Measurements from ENCODE around the gene TMEM82.
"Not testable (repeated sequence)": the region's sequence is repeated elsewhere in the genome, so short reads cannot be mapped to it uniquely, and the experiment has no call there.

TMEM82 gene

DNA sequence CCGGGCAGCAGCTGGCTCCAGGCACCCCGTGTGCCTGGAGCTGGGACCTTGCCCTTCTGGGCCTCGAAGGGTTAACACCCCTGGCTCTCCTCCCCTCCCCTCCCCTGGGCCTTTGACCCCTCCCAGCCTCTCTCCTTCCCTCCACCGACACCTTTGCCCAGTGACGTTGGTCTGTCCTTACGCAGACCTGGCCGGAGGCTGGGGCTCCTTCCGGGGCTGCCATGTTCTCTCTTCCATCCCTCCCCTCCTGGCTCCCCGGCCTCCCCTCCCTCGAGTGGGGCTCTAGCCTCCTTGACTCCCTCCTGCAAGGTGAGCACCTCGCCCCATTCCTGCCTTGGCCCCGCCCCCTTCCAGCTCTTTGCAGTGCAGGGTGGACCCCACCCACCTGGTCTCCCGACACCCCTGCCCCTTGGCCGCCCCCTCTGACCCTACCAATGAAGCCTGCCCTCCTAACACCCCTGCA lies at the start of gene TMEM82:
Gene TMEM82, plus strand, starts transcription at position 161 of the 463 bp plus-strand sequence. Its CDS starts 61 bp downstream, at position 222.
- no peak for DNase-seq

DNA sequence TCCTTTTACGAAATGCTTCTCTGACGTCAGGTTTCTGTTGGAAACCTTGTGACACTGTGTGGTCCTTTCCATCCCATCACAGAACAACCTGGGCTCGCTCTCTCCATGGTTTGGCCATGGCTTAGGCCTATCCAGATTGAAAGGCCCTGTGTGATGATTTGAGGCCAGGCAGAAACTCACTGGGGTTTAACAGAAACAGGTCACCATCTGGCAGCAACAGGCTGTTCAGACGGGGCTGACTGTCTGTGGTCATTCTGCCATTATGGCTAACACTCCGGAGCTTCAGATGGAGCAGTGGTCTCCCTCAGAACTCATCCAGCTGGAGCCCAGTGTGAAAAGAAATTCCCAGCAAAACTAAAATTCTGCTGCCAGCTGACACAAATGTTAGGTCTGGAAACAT lies 48.9 kb upstream of the TMEM82 start:
- DNase-seq: no peak

DNA sequence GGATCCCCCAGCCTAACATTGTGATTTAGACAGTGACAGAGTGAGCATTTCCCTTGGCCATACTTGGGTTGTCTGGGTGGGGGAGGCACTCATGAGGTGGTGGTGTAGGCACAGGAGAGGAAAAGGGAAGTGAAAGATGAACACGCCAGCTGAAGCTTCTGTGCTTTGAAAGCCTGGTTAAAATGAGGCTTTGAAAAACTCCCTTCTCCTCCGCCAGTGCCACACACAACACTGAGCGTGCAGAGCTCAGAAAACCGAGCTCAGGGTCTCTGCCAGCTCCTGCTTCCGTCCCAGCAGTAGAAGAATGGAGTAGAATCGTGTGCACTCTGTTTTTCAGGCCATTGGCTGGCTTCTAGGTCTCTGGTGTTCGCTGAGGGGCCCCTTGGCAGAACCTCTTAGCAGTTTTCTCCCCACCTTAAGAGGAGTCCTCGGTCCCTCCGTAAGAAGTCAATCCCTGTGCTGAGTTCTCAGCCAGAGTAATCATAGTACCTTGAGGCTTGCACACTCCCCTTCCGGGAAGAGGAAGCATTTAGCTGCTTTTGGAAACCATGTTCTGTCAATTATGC lies 45.3 kb upstream of the TMEM82 start:
- peak; percentile 84 for DNase-seq

DNA sequence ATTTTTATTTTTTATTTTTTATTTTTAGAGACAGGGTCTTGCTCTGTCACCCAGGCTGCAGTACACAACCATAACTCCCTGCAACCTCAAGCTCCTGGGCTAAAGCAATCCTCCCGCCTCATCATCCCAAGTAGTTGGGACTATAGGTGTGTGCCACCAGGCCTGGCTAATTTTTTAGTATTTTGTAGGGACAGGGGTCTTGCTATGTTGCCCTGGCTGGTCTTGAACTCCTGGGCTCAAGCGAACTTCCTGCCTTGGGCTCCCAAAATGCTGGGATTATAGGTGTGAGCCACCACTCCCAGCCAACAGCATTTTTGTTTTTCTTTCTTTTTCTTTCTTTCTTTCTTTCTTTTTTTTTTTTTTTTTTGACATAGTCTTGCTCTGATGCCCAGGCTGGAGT lies 44.1 kb upstream of the TMEM82 start:
- no peak for DNase-seq

DNA sequence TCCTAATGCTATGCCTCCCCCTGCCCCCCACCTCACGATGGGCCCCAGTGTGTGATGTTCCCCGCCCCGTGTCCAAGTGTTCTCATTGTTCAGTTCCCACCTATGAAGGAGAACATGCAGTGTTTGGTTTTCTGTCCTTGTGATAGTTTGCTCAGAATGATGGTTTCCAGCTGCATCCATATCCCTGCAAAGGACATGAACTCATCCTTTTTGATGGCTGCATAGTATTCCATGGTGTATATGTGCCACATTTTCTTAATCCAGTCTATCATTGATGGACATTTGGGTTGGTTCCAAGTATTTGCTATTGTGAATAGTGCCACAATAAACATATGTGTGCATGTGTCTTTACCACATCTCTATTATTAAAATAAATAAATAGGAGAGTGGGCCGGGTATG lies 43.0 kb upstream of the TMEM82 start:
- DNase-seq: not testable (repeated sequence)

DNA sequence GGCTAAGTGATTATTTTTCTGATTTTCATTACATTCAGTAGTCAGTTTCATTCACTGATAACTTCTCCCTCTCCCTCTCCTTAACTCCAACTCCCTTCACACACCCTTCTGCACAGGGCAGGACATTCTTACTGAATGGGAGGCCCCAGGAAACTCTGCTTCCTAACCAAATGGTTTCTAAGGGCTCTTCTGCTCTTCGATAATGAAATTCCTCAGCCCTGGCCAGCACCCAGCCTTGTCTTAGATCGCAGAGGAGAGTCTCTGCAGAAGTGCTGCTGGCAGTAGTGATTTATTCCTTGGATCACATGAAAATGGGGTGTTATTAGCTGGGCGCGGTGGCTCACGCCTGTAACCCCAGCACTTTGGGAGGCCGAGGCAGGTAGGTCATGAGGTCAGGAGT lies 41.8 kb upstream of the TMEM82 start:
- DNase-seq: no peak

DNA sequence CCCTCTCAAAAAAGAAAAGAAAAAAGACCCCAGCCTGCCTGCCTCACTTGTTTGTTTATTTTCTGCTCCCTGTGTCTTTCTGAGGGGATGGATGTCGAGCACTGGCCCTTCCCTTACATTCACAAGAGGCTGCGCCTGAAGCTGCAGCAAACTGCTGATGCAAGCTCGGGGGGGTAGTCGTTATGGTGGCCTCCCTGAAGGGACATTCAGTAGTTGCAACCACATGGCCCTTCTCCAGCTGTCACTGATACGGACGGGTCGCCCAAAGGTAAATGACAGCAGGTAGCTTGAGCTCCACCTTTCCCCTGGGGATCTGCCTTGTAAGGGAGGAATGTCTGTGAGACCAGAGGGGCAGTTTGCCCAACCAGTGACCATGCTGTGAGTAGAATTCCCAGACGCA lies 40.5 kb upstream of the TMEM82 start:
- DNase-seq: no peak

DNA sequence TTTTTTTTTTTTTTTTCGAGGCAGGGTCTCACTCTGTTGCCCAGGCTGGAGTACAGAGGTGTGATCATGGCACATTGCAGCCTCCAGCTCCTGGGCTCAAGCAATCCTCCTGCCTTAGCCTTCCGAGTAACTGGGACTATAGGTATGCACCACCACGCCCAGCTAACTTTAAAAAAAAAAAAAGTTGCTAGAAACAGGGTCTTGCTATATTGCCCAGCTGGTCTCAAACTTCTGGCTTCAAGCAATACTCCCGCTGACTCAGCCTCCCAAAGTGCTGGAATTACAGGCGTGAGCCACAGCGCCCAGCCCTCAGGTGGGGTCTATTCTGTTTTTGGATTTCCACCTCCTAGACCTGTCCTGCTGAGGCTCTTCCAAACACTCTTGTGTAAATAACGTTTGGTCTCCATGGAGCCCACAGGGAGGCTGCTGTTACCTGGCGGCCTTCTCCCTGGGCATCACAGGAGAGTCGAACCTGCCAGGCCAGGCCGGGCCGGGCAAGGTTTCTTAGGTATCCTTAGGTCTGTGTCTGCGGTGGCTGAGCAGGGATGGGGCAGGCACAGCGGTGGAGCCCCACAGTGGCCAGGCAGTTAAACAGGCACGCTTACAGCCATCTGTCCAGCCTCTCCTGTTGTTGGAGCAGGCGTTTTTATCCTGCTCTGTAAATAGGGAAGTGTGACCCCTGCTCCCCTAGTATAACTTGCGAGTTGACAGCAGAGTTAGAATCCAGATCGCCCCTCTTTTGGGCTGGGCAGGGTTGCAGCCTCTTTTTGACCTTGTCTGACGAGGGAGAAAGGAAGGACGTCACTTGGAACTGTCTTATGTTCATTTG lies 39.4 kb upstream of the TMEM82 start:
- DNase-seq: peak; percentile 25

DNA sequence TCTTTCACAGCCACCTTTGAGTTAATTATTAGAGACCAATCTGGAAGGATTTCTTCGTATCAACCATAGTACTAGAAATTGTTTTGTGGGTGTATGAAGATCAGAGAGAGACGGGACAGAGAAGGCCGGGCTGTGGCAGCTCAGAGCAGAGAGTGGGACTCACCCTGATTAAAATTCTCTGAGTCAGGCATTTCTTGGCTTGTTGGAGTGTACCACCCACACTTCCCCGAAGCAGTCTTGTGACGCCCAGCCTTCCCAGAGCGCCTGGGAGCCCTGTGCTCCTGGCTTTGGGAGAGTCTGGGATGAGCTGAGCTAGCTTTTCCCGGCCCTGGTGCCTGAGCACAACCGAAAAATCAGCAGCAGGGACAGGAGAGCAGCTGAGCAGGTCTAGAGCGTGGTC lies 38.7 kb upstream of the TMEM82 start:
- no peak for DNase-seq

DNA sequence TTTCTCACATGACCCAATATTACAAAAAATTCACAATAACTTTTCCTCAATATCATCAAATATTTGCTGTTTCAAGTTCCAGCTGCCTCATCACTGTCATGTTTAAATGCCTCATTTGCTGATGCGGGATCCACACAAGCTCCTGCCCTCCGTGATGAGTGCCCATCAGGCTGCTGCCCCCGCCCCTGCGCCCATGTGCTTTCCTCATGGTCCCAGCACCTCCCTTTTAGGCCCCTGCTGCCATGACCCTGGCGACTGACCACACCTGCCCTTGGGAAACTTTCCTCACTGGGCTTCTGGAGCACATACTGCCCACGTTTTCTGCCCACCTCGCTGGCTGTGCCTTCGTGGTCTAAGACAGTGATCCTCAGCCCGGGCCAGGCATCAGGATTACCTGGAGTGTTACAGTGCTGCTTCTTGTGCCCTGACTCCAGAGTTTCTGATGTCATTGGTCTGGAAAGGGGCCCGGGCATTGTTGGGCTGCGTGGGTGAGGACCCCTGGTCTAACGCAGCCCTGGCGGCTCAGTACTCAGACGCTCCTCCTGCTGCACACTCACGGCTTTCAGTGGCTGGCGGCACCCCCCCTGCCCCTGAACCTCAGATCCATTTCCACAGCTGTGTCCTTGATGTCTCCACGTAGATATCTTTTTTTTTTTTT lies 37.6 kb upstream of the TMEM82 start:
- DNase-seq: no peak

DNA sequence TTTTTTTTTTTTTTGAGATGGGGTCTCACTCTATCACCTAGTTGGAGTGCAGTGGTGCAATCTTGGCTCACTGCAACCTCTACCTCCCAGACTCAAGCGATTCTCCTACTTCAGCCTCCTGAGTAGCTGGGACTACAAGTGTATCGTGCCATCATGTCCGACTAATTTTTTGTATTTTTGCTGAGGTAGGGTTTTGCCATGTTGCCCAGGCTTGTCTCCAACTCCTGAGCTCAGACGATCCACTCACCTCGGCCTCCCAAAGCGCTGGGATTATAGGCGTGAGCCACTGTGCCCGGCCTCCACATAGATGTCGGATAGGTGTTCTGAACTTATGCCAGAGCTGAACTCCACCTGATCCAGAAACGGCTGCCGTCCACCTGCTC lies 37.1 kb upstream of the TMEM82 start:
- no peak for DNase-seq

DNA sequence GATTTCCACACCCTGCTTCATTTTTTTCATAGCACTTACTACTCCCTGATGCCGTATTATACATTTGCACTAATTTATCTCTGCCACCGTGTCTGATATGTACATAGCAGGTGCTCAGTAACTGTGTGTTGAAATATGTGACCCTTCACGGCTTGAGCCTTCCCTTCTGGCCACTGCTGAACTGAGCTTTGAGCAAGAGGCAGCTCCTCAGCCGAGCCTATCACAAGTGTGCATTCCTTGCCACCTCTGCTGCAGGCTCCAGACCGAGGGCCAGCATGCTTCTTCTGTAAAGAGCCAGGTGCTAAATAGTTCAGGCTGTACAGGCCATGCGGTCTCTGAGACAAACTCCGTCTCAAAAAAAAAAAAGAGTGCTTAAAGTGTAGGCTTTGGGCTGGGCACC lies 35.5 kb upstream of the TMEM82 start:
- DNase-seq: no peak

DNA sequence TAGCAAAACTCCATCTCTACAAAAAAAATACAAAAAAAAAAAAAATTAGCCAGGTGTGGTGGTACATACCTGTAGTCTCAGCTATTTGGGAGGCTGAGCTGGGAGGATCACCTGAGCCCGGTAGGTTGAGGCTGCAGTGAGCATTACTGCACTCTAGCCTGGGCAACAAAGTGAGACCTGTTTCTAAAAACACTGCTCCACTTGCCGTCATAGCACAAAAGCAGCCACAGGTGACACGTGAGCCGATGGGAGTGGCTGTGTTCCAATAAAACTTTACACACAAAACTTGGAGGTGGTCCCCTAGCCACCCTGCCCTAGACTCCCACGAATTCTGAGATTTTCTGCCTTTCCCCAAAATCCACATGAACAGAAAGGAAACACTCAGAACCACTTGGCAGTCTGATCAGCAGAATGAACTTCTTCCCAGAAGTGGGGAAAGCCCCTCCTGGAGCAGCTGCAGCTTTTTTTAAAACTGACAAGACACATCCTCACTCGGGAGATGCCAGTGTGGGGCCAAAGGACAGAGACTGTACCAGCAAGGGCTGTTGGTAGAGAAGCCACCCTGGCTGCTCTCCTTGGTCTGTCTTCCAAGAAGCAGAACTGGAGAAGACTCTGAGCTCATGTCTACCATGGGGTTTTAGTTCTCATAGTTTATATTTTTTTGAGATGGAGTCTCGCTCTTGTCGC lies 34.9 kb upstream of the TMEM82 start:
- no peak for DNase-seq

DNA sequence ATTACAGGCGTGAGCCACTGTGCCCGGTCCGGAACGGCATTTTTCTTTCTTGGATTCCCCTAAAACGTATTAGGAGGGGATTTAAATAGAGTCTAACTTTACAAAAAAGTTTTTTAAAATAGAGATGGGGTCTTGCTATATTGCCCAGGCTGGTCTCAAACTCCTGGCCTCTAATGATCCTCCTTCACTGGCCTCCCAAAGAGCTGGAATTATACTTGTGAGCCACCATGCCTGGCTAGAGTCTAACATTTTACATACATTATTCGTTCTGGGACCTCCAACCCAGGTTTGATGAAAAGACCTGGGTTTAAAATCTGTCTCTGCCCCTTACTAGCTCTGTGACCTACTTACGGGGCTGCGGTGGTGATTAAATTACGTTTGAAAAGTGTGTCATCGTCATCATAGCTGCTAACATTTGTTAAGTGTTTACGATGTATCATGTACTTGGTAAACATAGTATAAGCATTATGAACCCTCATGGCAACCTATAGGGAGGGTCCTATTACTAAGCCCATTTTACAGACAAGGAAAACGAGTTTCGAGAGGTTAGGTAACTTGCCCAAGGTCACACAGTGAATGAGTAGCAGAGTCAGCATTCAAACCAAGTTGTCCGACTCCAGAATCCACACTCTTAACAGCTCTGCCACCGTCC lies 33.7 kb upstream of the TMEM82 start:
- DNase-seq: no peak

DNA sequence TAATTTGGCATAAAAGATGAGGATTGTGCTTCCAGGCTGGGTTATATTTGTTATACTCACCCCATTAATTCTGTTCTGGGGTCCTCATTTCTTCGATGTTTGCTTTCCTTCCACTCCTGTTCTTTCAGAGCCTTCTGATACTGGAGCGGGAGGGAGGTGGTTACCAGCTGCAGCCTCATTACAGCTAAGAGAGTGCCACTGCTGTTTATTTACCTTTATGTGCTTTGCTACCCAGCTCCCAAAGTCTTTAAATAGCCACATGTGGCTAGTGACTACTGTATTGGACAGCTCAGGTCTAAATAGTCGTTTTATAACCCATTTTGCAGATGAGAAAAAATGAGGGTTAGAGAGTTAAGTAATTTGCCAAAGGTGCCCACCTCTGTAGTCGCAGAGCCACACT lies 33.1 kb upstream of the TMEM82 start:
- no peak for DNase-seq

DNA sequence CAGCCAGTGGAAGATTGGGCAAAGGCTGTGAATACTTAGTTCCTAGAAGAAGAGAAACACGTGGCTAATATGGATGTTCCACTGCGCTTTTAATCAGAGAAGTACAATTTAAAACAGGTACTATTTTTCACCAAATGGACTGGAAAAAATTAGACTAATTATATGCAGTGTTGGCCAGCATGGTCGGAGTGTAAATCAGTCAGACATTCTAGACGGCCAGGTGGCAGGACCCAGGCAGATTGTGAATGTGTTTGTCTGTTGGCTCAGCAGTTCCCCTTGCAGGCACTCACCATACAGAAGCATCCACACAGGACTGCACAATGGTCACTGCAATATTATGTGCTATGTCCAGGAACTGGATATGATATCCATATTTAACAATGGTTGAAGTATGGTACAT lies 30.1 kb upstream of the TMEM82 start:
- DNase-seq: no peak

DNA sequence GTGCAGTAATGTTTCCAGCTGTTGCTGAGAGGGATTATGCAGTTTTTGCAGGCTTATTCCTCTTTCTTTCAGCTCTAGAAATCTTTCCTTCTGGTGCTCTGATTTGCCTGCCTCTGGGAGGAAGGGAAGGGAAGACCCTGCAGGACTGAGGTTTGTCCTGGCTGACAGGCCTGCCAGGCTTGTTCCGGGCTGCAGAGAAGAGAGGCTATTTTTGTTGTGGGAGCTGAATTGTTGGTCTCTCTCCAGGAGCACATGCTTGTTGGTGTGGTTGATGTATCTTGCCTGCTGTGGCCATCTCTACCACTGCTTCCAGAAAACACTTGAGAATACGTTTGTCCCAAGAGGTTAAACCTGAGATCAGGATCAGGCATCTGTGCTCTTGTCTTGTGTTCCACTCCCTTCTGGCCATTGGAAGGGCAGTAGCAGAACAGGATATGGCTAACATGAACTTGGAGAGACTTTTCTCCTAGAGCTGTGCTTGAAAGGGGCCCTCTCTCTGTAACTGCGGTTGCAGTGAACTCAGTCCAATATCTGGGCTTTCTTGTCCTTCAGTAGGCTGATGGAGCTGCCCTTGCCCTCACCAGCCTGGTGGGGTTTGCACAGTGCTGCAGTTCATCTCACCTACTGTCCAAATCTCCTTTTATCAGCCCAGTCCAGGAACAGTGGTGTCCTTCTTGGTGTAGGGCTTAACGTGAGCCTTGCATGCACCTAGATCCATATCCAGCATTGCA lies 27.7 kb upstream of the TMEM82 start:
- no peak for DNase-seq

DNA sequence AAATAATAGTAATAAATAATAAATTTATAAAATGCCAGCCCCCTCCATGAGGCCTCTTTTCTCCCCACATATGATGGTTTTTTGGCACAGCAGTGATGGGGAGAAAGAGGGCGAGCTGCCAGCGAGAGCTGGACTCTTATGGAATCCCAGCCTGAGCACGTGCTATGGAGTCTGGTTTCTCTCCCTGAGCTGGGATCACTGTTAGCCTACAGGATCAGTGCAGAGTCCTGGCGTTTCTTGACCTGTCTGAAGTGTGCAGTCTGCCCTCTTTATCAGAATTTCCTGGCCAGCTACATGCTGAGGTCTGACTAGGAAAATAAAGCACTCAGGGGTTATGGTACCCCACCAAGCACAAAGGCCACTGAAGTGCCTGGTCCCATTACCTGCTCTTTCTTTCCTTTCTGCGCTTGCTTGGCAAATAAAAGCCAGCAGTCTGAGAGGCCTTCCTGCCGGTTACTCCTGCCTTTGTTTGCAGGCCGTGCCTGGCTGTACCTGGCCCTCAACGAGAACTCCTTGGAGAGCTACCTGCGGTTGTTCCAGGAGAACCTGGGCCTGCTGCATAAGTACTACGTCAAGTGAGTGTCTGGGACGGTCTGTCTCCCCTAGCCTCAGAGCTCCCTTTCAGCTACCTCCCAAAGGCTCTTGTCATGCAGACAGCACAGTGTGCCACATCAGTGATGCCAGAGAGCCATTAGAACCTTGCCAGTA lies 24.7 kb upstream of the TMEM82 start:
- no peak for DNase-seq

DNA sequence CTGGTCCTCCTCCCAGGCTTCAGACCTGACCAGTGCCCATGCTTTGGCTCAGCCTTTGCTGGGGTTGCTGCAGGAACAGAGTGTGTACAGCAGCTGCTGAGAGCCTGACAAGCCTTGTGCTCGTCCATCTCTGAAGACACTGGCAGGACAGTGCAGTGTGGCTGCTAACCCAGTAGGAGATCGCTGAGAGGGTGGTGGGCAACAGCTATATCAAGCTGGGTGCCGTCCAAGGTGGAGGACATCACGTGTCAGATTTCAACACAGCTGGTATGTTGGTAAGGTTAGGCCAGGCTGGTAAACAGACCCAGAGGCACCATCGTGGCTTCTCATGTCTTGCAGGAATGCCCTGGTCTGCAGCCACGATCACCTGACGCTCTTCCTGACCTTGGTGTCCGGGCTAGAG lies 24.1 kb upstream of the TMEM82 start:
- no peak for DNase-seq

DNA sequence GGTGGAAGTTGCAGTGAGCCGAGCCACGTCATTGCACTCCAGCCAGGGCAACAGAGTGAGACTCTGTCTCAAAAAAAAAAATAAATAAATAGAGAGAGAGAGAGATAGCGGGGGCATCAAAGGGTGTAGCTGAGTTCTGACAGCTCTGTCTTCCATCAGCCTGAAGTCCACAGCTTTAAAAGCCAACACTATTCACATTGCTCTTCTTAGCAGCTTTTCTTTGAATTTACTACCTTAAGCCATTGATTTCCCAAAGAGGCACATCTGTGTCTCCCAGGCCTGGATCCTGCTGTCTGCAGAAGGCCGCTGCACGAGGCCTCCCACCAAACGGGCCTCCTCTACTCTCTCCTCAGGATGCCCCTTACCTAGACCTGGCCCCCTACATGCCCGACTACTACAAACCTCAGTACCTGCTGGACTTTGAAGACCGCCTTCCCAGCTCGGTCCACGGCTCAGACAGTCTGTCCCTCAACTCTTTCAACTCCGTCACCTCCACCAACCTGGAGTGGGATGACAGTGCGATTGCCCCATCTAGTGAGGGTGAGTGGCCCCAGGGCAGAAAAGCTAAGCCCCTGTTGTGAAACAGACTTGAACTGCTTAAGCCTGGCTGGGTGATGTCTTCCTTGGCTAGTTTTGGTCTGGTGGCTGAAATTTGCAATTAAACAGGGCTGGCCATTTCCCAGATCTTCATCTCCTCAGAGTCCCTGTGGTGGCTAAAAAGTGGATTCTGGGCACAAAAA lies 22.7 kb upstream of the TMEM82 start:
- peak; percentile 18 for DNase-seq

DNA sequence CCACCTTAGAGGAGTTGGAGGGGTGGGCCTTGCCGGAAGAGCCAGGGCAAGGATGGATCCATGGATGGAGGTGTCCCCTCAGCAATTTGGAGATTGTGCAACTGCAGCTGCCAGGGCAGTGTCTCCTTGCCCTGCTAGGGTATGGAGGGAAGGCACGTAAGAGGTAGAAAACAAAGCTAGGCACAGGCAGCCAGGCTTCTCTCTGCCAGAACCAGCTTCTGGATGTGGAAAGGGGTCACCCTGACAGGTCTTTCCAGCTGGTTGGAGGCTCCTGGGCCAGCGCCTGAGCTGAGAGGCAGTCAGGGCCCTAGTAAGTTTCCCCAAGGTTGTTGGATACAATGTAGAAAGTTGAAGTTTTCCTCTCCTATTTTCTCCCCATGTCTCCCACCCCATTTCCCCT lies 21.4 kb upstream of the TMEM82 start:
- no peak for DNase-seq

All from hematopoietic multipotent progenitor cell treated with erythropoietin and hydrocortisone succinate and interleukin-3 and kit ligand, for 4 days (in vitro differentiated cells).